Osteocyte (in vitro differentiated cells): ENCODE data around the gene PACSIN2. TPM values are rescaled to one million over a fixed set of nuclear protein-coding genes. Genes with fewer than 3 reads are reported as not detected.
A peak's percentile ranks its signal among the peaks of the same experiment; 100 is the strongest.

Experiments
- DNase-seq: peaks from one replicate; pipeline ENCODE4 v3.0.0; 2021; ENCODE audit warnings: mixed read lengths; ENCODE audit not compliant: unreplicated experiment; ENCODE audit errors: extremely low spot score
- H3K27ac Mint-ChIP-seq: one replicate; pipeline ENCODE4 v1.8.0; 2021; ENCODE audit warnings: mild to moderate bottlenecking, mixed read lengths; ENCODE audit not compliant: unreplicated experiment
- H3K27me3 Mint-ChIP-seq: one replicate; pipeline ENCODE4 v1.8.0; 2021; ENCODE audit warnings: mixed read lengths; ENCODE audit not compliant: unreplicated experiment
- H3K36me3 Mint-ChIP-seq: one replicate; pipeline ENCODE4 v1.8.0; 2021; ENCODE audit warnings: mixed read lengths; ENCODE audit not compliant: unreplicated experiment
- H3K4me1 Mint-ChIP-seq: one replicate; pipeline ENCODE4 v1.8.0; 2021; ENCODE audit warnings: mixed read lengths; ENCODE audit not compliant: unreplicated experiment
- H3K4me3 Mint-ChIP-seq: one replicate; pipeline ENCODE4 v1.8.0; 2021; ENCODE audit warnings: mild to moderate bottlenecking, moderate library complexity, mixed read lengths; ENCODE audit not compliant: unreplicated experiment
- H3K9me3 Mint-ChIP-seq: one replicate; pipeline ENCODE4 v1.8.0; 2021; ENCODE audit warnings: mixed read lengths; ENCODE audit not compliant: unreplicated experiment
- total RNA-seq: library from RNA; stranded (reverse); gene quantifications from 2 replicates; pipeline ENCODE4 v1.2.1, GENCODE V29; 2021
- TF ChIP-seq, protein P1 (sequence below): fragments of 200-600 bp; sonication (generic); IDR thresholded peaks from 2 replicates; pipeline ENCODE4 v1.5.0; 2021; ENCODE audit warnings: antibody characterized with exemption, mild to moderate bottlenecking, moderate library complexity

PACSIN2 gene
- total RNA-seq, 1 donor from 2014 or later = 51.7 TPM

DNA sequence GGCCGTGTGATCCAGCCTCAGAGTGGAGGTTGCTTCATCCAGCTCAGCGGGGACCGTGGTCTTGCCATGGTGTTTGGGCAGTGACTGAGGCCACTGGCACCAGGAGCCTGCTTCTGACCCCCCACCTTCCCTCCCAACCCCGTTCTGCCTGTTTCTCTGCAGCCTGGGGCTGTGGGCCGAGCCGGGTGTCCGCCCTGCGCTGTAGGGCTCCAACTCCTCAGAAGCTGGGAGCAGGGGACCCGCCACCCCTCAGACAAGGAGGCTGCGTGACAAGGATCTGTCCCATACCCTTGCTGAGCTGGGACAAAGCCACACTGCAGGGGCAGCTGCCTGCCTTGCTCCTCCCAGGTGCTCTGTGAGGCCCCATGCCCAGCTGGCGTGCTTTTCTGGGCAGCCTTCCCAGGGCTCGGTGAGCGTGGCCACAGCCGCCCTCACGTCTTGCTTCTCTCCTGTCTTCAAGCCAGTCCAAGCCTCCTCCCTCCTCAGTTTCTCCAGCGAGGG is 146.1 kb downstream of the PACSIN2 start:
- no peak for DNase-seq
- Mint-ChIP-seq H3K27ac (no peak overlapping the region), H3K27me3 (no peaks in the 10 kb centered on the region), H3K9me3 (no peaks in the 10 kb centered on the region), H3K36me3 (peaks cover 10% of the 10 kb centered on the region), H3K4me3 (no peak overlapping the region), H3K4me1 (peaks cover 7% of the 10 kb centered on the region)
- TF ChIP-seq, protein P1, sequence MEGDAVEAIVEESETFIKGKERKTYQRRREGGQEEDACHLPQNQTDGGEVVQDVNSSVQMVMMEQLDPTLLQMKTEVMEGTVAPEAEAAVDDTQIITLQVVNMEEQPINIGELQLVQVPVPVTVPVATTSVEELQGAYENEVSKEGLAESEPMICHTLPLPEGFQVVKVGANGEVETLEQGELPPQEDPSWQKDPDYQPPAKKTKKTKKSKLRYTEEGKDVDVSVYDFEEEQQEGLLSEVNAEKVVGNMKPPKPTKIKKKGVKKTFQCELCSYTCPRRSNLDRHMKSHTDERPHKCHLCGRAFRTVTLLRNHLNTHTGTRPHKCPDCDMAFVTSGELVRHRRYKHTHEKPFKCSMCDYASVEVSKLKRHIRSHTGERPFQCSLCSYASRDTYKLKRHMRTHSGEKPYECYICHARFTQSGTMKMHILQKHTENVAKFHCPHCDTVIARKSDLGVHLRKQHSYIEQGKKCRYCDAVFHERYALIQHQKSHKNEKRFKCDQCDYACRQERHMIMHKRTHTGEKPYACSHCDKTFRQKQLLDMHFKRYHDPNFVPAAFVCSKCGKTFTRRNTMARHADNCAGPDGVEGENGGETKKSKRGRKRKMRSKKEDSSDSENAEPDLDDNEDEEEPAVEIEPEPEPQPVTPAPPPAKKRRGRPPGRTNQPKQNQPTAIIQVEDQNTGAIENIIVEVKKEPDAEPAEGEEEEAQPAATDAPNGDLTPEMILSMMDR = no peak

- Mint-ChIP-seq H3K36me3 (peaks cover 8% of the 10 kb centered on the region), H3K4me1 (peaks cover 17% of the 10 kb centered on the region), H3K9me3 (no peaks in the 10 kb centered on the region), H3K27me3 (no peaks in the 10 kb centered on the region), H3K4me3 (no peak overlapping the region), H3K27ac (peak overlapping the region; percentile 44)
- no peak for DNase-seq
- TF ChIP-seq, protein P1 = no peak
Measured at GRCh38 chr22:42866100-42866499, 148.8 kb downstream of the PACSIN2 start.

- Mint-ChIP-seq H3K4me1 (peaks cover 22% of the 10 kb centered on the region), H3K27ac (no peak overlapping the region), H3K36me3 (peaks cover 8% of the 10 kb centered on the region), H3K9me3 (no peaks in the 10 kb centered on the region), H3K27me3 (no peaks in the 10 kb centered on the region), H3K4me3 (no peak overlapping the region)
- TF ChIP-seq, protein P1 = no peak
- DNase-seq = no peak
Measured at GRCh38 chr22:42865536-42865935, 149.4 kb downstream of the PACSIN2 start.

DNA sequence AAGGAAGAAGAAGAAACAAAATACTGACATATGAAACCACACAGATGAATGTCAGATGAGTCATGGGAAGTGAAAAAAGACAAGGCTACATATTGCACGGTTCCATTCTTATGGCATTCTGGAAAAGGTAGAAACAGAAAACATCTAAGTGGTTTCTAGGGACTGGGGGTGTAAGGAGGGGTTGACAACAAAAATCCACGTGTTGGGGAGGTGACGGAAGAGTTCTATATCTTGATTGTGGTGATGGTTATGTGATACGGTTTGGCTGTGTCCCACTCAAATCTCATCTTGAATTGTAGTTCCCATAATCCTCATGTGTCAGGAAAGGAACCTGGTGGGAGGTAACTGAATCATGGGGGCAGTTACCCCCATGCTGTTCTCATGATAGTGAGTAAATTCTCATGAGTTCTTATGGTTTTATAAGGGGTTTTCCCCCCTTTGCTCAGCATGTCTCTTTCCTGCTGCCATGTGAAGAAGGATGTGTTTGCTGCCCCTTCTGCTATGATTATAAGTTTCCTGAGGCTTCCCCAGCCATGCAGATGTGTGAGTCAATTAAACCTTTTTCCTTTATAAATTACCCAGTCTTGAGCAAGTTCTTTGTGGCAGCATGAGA is 151.5 kb downstream of the PACSIN2 start:
- Mint-ChIP-seq H3K4me3 (no peak overlapping the region), H3K36me3 (peaks cover 2% of the 10 kb centered on the region), H3K4me1 (peaks cover 24% of the 10 kb centered on the region), H3K27me3 (no peaks in the 10 kb centered on the region), H3K27ac (peak overlapping the region; percentile 80), H3K9me3 (no peaks in the 10 kb centered on the region)
- TF ChIP-seq, protein P1 = no peak
- DNase-seq = no peak

- Mint-ChIP-seq H3K4me3 (no peak overlapping the region), H3K27ac (peak overlapping the region; percentile 76), H3K4me1 (peaks cover 28% of the 10 kb centered on the region), H3K27me3 (no peaks in the 10 kb centered on the region), H3K36me3 (peaks cover 2% of the 10 kb centered on the region), H3K9me3 (no peaks in the 10 kb centered on the region)
- no peak for DNase-seq
- TF ChIP-seq, protein P1 = no peak
Measured at GRCh38 chr22:42862045-42862734, 152.8 kb downstream of the PACSIN2 start.
